ENCODE data around the gene OPN1SW.

Gene OPN1SW

DNA sequence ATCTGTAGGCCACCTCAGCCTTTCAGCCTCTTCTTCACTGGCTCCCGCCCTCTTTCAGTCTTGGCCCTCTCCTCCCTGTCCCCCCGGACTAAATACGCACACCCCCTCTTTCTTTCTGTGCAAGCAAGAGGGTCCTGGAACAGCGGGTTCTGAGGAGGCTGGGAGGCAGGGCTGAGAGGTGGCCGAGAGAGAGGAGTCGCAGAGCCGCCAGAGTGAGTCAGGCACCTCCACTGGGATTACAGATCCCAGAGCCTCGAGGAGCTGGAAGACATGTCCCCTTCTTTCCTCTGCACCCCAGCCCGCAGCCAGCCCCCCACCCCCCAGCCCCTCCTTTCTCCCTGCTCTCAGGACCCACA, 16.4 kb upstream of the OPN1SW start:
- ChIA-PET CTCF (interaction anchor here (1.1 kb wide), 1 partner anchor 14 kb away, joined by 3 read pairs; no protein-coding TSS in a partner anchor), POLR2A (interaction anchor here (0.5 to 1.3 kb wide), 3 partner anchors 31 to 39 kb away, joined by 3 to 4 read pairs (median 3); no protein-coding TSS in a partner anchor)

DNA sequence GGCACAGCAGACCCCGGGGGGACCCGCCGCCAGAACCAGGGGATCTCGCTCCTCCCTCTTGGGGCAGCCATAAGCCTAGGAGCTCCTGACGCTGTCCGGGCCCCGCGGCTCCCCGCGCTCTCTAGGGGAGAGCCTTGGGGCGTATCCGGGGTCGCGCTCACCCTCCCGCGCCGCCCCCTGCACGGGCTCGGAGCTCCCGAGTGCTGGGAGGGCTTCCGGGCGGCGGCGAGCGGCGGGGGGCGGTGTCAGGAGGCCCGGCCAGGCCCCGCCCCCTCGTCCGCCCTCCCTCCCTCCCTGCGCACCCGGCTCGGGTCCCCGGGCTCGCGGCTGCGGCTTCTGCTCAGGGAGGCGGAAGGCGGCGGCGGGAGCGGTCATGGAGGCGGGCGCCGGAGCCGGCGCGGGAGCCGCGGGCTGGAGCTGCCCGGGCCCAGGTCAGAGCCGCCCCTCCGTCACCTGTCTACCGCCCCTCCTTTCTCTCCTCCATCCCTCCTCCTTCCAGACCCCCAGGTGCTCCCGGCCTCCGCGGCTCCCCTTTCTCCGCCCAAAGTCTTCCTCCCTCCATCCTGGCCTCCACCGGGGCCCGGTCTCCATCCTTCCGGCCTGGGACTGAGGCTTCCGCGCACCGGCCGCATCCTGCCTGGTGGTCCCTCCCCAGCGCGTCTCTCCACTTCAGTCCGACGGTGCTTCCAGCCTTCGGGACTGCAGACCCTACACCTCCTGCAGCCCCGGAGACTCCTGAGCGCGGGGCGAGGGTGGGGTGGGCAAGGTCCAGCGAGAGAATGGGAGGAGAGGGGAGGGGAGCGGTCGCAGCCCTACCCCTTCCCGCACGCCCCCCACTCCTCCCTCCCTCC, 15.8 kb upstream of the OPN1SW start, which contains the start of gene CCDC136:
Gene CCDC136, plus strand, starts transcription at position 848 of the 851 bp plus-strand sequence. CDS start 444 bp downstream, outside the sequence.
- peak within 1 kb of the TSS; percentile 78 for H3K4me3 ChIP-seq (ENCODE audit: low read depth, low read length)
- no peak for DNase-seq (ENCODE audit: low read depth, low spot score)
- CTCF ChIA-PET: no interaction called here
- POLR2A ChIA-PET: interaction anchor here (0.5 to 1.3 kb wide), 3 partner anchors 14 to 322 kb away, joined by 3 to 4 read pairs (median 3); no protein-coding TSS in a partner anchor
- TF ChIP-seq, protein P1, sequence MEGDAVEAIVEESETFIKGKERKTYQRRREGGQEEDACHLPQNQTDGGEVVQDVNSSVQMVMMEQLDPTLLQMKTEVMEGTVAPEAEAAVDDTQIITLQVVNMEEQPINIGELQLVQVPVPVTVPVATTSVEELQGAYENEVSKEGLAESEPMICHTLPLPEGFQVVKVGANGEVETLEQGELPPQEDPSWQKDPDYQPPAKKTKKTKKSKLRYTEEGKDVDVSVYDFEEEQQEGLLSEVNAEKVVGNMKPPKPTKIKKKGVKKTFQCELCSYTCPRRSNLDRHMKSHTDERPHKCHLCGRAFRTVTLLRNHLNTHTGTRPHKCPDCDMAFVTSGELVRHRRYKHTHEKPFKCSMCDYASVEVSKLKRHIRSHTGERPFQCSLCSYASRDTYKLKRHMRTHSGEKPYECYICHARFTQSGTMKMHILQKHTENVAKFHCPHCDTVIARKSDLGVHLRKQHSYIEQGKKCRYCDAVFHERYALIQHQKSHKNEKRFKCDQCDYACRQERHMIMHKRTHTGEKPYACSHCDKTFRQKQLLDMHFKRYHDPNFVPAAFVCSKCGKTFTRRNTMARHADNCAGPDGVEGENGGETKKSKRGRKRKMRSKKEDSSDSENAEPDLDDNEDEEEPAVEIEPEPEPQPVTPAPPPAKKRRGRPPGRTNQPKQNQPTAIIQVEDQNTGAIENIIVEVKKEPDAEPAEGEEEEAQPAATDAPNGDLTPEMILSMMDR (IDR thresholded peaks at IDR 0.05; ENCODE audit: insufficient read depth, low read length, missing control alignments): no peak

More for the DNA sequence above, 16.4 kb upstream of the OPN1SW start:
- no peak for DNase-seq (ENCODE audit: low read depth, low spot score)
- H3K4me3 ChIP-seq (ENCODE audit: low read depth, low read length): peak overlapping the region; percentile 78
- TF ChIP-seq, protein P1 (IDR thresholded peaks at IDR 0.05; ENCODE audit: insufficient read depth, low read length, missing control alignments): no peak

DNA sequence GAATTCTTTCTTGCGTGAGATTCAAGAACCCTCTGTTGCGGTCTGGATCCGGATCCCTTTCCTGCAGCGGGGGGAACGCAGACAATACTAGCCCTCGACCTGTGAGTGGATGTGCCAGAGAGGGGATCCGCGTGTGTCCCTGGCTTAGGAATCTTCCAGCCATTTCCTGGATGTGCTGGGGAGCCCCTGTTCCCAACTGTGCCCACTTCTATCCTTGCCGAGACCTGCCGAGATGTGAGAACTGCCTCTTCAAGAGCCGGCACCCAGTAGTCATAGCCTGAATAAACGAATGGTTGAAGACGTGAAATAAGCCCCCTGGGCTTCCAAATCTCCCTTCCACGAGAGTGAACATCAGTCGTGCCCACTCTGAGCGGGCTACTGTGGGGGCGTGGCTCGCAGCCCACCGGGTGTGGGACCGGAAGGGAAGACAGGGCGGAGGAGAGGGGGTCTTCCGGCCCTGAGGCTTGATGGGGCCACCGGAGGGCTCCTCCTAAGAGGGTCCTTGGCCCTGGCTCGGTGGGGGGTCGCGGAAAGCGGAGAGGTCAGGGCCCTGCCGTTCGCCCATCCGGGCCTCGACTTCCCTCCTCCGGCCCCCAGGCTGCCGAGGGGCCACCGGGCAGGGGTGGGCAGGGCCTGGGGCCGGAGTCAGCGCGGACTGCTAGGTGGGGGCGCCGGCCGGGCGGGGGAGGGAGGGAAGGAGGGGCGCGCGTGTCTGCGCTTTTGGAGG, 14.9 kb upstream of the OPN1SW start:
- TF ChIP-seq, protein P1 (IDR thresholded peaks at IDR 0.05; ENCODE audit: insufficient read depth, low read length, missing control alignments): no peak
- ChIA-PET POLR2A (interaction anchor here (0.5 to 1.3 kb wide), 3 partner anchors 13 to 322 kb away, joined by 3 to 4 read pairs (median 3); no protein-coding TSS in a partner anchor), CTCF (no interaction called here)
- DNase-seq (ENCODE audit: low read depth, low spot score): no peak
- peak overlapping the region; percentile 78 for H3K4me3 ChIP-seq (ENCODE audit: low read depth, low read length)

DNA sequence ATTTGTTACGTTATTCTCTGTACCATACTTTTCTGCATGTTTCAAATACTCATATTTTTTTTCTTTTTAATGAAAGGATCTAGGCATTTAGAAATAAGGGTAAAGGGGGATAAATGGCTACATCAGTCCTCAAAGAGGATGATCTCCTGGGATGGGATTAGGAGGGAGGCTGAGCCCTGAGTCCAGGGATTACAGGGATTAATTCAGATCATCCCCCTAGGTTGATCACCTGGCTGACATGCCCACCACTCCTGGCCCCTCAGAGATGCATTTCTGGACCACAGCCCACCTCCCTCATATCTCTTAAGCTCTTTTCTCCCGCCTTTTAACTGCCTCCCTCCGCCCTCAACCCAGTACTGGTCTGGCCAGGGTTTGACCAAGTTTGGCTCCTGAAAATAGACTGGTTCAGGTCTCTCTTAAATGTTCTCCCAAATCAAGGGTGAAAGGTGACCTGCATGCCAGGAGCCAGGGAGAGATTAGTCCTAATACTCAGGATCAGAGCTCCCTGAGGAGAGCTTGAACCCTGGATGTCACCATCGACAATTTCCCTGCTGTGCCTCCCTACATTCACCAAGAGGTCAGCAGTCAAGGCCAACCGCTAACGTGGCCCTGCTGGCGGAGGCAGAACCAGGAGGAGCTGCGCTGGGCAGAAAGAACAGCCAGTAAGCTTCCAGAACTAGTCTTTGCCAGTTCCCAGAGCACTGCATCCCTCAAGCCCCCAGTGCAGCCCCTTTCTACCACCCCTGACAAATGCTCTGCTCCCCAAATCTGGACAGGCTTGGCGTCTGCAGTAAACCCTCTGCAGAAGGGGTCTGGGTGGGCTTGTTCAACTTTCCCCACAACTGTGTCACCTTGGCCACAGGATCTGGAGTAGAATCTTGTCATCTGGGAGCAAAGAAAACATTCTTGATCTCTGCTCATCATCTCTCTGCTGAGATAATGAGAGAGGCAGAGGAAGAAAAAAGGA, 13.1 kb upstream of the OPN1SW start:
- DNase-seq (ENCODE audit: low read depth, low spot score): no peak
- H3K4me3 ChIP-seq (ENCODE audit: low read depth, low read length): no peak overlapping the region
- ChIA-PET CTCF (interaction anchor here (1.3 kb wide), 1 partner anchor 12 kb away, joined by 3 read pairs; no protein-coding TSS in a partner anchor), POLR2A (no interaction called here)
- TF ChIP-seq, protein P1 (IDR thresholded peaks at IDR 0.05; ENCODE audit: insufficient read depth, low read length, missing control alignments): no peak

DNA sequence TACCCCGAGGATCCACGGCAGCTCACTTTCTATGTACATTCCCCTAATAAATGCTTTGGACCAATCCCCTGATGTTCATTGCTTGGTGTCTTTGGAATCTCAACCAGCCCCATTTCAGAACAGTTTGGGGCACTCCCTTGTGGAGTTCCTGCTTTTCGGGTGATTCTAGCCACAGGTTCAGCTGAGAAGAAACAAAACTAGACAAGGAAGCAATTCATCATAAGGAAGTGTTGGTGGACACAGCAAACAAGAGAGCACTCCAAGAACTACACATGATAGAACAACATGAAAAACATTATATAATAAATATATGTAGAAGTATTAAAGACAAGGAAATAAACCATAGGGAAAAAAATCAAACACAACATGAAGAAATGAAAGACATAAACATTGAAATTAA, 10.1 kb upstream of the OPN1SW start:
- no peak overlapping the region for H3K4me3 ChIP-seq (ENCODE audit: low read depth, low read length)
- CTCF ChIA-PET: no interaction called here
- TF ChIP-seq, protein P1 (IDR thresholded peaks at IDR 0.05; ENCODE audit: insufficient read depth, low read length, missing control alignments): no peak
- no peak for DNase-seq (ENCODE audit: low read depth, low spot score)
- POLR2A ChIA-PET: no interaction called here

All from AG04449 (cell line).